Endothelial cell of umbilical vein (primary cell): ENCODE data around the gene RLN3.

Experiments
- EZH2 ChIP-seq: IDR thresholded peaks from 2 replicates; pipeline ENCODE4 v1.6.1; 2012; ENCODE audit warnings: borderline replicate concordance, low read depth, mild to moderate bottlenecking, moderate library complexity, low read length, inconsistent platforms; ENCODE audit not compliant: severe bottlenecking
- JUN ChIP-seq: IDR thresholded peaks from 2 replicates; pipeline ENCODE4 v1.6.1; 2011; ENCODE audit warnings: borderline replicate concordance, low read depth; ENCODE audit not compliant: insufficient read length, insufficient read depth
- POLR2A ChIP-seq: IDR thresholded peaks from 2 replicates; pipeline ENCODE4 v1.6.1; 2012; ENCODE audit warnings: low read depth, mild to moderate bottlenecking, control low read depth, low read length
- POLR2AphosphoS5 ChIP-seq: IDR thresholded peaks from 2 replicates; pipeline ENCODE4 v1.6.1; 2012; ENCODE audit warnings: low read depth, mild to moderate bottlenecking, control low read depth, low read length, moderate library complexity; ENCODE audit not compliant: insufficient read depth
- TF ChIP-seq, protein P1 (sequence below), 2 donors: IDR thresholded peaks; 1 replicate in 1 of 2; 2 replicates in 1 of 2; pipeline ENCODE4 v1.5.1; 2011; ENCODE audit warnings: low read length in 2 of 2, mild to moderate bottlenecking in 2 of 2, moderate library complexity in 2 of 2, control low read depth in 1 of 2, inconsistent platforms in 1 of 2, low read depth in 1 of 2; ENCODE audit not compliant: insufficient read depth in 1 of 2; ENCODE audit errors: extremely low read depth in 1 of 2

DNA sequence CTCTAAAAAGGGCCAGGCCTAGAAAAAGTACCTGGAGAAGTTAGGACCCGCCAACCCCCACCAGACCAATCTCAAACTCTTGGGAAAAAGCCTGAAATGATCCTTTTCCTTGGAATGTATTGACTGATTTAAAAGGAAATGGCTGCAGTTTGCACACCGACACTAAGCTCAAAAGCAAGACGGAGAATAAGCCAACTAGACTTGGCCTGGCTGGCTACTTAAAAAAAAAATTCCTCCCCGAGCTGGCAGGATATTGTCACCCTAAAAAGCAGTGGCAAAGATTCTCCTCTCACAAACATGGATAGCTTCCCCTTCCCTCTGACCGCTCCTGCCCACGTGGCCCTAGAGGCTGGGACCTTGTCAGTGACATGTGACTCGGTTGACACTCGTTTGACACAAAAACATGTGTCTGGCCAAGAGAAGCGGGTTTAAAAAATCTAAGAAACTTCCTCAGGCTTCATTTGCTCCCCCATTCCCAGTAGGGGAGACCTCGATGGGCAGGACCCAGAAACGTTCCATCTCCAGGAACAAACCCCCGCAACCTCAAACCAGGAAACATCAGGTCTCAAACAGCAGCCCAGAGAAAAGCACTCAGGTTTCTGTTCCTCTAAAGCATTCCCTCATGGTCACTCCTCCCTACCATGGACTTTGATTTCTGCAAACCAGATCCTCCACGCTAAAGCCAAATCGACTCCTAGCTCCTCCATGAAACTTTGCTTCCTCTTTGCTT is 23.2 kb upstream of the RLN3 start:
- TF ChIP-seq POLR2A = no peak
- TF ChIP-seq, protein P1, sequence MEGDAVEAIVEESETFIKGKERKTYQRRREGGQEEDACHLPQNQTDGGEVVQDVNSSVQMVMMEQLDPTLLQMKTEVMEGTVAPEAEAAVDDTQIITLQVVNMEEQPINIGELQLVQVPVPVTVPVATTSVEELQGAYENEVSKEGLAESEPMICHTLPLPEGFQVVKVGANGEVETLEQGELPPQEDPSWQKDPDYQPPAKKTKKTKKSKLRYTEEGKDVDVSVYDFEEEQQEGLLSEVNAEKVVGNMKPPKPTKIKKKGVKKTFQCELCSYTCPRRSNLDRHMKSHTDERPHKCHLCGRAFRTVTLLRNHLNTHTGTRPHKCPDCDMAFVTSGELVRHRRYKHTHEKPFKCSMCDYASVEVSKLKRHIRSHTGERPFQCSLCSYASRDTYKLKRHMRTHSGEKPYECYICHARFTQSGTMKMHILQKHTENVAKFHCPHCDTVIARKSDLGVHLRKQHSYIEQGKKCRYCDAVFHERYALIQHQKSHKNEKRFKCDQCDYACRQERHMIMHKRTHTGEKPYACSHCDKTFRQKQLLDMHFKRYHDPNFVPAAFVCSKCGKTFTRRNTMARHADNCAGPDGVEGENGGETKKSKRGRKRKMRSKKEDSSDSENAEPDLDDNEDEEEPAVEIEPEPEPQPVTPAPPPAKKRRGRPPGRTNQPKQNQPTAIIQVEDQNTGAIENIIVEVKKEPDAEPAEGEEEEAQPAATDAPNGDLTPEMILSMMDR (IDR thresholded peaks at IDR 0.05; ENCODE audit: extremely low read depth in 1 of 2, insufficient read depth in 1 of 2, low read depth in 1 of 2, low read length in 2 of 2) = no peak
- no peak for TF ChIP-seq EZH2
- no peak for TF ChIP-seq POLR2AphosphoS5
- no peak for TF ChIP-seq JUN
